GM10847 (cell line): ENCODE results near the gene ACSF3.

Experiments used
- POLR2A ChIP-seq: IDR thresholded peaks from 2 replicates; pipeline ENCODE4 v1.6.1; 2011; ENCODE audit not compliant: insufficient read length; ENCODE audit errors: extremely low read depth

Gene ACSF3

DNA sequence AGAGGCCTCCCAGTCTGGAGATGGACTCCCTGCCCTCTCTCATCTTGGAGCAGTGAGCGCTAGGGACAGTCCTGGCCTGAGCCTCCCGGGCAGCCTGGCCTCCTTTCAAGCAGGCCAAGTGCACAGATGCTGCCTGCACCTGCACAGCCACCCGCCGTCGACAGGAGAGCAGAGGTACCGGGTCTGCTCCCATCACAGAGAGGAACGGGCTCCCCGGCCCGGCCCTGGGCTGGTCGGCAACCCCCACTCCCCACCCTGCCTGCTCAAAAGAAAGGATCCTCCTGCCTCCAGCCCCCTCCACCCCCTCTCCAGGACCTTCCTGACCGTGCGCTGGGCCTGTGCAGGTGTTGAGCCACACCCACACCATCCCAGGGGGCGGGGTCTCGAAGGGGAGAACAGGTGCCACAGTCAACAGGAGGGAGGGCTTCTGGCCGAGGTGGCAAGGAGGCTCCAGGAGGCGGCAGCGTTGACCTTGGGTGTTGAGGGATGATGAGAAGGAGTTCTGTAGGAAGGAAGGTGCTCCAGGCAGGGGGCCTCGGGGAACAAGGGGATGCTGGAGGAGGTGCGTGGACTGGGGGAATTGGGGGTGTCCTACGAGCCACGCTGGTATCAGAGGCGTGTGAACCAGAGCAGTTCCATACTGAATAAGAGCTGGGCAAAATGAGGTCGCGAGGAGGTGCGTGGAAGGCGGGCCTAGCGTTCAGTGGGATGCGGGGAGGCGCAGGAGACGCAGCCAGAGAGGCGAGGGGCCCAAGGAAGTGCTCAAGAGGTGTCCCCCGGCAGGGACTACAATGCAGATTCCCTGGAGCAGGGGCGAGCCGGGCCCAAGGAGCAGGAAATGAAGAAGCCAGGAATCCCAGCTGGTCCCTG is 76.9 kb downstream of the ACSF3 start:
- TF ChIP-seq POLR2A, result no peak

DNA sequence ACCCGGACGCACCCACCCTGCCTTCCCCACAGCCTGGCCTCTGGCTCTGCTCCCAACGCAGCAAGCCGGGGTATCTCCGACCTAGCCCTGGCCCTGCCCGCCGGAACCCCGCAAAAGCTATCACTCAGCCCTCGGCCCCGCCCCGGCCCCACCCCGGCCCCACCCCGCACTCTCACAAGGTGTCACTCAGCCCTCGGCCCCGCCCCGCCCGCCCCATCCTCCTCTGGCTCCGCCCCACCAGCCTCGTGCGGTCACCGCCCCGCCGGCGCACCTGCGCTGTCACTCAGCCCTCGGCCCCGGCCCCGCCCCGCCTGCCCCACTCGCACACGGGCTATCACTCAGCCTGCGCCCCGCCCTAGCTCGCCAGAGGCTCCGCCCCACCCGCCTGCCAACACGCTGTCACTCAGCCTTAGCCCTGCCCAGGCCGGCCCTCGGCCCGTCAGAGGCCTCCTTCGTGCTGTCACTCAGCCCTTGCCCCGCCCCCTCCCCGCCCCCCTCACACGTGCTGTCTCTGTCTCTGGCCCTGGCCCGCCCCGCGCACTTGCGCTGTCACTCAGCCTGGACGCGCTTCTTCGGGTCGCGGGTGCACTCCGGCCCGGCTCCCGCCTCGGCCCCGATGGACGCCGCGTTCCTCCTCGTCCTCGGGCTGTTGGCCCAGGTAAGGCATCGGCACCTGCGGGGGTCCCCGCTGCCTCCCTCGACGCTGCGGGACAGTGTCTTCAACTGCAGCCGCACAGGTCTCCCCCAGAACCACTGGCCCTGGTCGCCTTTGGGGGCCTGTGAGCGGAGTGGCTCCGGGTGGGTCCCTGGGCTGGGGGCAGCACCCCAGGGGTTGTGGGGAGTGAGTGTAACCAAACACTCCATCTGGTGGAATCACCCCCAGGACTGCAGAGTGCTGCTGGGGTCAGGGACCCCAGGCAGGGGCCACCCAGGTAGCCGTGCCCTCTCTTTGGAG is 77.8 kb downstream of the ACSF3 start, which contains the start of gene CDH15:
Gene CDH15 (plus strand): TSS at position 533 of the 955 bp plus-strand sequence. CDS start 84 bp downstream, at position 617.
- TF ChIP-seq POLR2A, result no peak

DNA sequence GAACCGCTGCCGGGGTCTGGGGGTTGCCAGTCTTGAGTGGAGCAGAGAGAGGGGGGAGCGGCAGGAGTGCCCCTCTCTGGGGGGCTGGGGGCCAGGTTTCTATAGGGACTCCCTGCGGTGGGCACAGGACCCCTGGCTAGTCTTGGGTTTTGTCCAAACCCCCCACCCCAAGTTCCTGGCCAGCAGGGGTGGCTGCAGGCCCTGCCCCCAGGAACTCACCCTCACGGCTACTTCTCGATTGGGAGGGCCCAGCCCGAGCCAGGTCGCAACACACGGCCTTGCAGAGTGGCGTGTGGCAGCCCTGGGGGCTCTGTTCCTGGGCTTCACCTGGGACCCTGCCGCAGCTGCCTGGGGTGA is 78.5 kb downstream of the ACSF3 start:
- no peak for TF ChIP-seq POLR2A

DNA sequence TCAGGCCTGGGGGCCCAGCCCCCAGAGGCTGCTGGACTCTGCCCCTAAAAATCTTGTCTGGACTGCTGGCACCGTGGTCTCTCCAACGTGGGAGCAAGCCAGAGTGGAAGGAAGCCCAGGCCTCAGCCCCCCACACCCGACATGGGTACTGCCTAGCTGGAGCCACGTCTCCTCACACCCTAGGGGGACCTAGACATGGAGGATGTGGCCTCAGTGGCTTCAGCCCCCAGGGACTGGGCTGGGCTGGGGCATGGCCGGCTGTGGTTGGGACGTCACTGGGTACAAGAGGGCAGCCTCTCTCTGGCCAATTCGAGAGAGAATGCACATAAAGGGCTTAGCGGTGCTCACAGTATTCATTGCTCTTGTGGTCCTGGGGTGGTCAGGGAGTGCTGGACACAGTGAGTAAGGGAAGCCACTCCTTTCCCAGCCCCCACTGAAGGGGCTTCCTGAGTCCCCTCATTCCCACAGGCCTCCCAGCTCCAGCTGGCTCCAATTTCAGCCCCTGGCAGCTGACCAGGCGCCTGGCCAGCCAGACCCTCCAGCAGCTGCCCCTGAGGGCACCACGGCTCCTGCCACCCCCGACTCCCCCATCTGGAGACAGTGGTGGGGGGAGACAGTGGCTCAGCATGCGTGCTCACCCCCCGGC is 79.0 kb downstream of the ACSF3 start:
- TF ChIP-seq POLR2A, result no peak

DNA sequence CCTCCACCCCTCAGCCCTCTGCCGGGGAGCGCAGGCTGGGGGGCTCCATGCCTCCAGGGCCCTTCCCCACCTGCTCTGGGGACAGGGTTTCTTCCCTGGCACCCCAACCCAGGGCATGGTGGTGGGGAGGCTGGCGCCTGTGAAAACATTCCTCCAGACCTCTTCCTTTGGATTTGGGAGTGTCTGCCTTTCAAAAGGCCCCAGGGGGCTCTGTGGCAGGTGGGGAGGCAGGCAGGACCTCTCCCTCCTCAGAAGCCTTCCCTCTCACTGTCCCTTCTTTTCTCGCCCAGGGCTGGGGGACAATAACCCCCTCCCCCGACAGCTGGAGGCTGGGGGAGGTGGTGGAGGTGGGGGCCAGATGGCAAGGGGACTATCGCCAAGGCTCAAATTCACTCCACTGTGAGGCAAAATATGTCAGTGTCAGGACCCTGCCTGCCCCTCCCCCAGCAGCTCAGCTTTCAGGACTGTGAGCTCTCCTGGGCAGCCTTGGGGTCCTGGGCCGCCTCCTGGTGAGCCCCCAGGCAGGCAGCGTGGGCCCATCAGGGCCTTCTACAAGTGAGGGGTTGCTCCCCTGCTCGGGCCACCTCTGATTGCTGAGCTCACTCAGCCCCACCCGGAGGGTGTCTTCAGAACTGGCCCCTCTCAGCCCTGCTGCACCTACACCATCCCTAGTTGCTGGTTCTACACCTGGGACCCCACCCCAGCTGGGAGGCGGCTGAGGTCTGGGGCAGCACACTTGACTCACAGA is 79.7 kb downstream of the ACSF3 start:
- TF ChIP-seq POLR2A, result no peak

DNA sequence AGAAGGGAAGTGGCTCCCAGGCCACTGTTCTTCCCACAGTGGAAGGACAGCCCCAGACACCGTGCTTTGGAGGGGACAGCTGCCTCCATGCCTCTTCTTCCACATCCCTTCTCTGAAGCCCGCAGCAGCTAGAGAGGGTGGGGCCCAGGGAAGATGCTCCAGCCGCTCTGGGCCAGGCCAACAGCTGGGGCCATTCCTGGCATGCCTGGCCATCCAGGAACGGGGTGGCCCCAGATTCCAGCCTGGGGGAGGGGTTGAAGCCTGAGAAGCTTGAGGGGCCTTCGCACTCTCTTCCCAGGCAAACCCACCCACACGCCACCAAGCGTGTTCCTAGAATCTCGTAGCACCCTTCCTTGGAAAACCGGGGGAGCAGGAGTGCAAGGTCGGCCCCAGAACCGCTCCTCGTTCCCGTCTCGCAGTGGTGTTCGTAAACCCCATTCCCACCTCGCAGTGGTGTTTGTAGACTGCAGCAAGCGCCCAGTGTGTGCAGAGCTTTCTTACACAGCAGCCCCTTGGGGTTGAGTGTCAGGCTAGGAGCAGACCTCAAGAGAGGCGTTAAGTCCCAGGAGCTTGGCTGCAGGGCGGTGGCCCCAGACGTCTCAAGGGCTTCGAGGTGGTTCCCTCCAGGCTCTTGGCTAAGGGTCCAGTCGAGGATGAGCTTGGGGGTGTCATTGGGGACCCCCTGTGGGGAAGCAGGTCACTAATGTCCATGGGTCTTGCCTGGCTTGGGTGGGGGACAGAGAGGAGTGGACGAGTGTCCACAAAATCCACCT is 80.6 kb downstream of the ACSF3 start:
- TF ChIP-seq POLR2A, result no peak

DNA sequence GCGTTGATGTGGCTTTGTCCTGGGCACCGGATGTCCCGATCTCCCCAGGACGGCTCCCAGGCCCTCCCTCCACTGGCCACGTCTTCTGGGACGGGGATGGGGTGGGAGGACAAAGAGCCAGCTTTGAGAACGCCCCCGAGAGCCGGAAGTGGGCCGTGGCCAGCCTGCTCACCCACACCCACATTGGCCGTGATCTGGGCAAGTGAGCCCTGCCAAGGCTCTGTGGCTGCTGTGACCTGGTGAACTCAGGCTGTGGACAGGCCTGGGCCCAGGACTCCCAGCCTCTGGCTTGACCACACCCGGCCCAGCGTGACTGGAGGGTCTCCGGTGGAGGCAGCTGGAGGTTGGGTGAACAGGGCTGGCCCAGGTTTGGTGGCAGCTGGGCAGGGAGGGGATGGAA is 81.2 kb downstream of the ACSF3 start:
- TF ChIP-seq POLR2A, result no peak

DNA sequence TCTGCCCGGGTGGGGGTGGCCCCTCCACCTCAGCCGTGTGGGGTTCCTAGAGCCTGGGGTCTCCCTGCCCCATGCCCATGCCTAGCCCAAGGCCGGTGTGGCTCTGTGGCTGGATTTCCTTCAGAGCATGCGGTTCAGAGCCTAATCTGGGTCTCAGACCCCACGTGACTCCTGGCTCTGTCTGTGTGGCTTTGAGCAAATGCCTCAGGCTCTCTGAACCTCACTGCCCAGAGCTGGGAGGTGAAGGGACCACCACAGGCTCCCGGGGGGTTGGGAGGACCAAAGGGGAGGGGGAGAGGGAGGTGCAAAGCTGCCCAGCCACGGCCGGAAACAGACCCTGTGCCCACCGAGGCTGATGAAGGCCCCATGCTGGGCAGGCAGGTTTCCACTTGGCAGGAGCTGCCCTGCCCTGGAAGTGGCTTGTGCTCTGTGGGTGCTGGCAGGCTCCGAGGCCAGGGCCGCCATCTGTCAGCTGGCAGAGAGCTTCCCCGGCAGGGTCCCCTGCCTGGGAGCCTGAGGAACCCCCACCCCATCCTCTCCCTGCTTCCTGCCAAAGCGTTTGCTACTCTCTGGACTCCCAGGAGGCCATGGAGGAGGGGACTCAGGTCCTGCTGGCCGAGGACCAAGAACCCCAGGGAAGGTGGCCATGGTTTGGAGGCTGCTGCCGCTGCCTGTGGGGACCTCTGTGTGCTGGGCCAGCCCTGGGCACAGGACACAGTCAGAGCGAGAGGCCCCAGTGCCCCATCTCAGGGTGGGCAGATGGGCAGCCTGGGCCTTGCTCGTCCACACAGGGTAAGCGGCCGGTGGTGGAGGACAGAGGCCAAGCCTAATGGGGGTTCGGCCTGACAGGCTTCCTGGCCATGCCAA is 81.9 kb downstream of the ACSF3 start:
- no peak for TF ChIP-seq POLR2A

DNA sequence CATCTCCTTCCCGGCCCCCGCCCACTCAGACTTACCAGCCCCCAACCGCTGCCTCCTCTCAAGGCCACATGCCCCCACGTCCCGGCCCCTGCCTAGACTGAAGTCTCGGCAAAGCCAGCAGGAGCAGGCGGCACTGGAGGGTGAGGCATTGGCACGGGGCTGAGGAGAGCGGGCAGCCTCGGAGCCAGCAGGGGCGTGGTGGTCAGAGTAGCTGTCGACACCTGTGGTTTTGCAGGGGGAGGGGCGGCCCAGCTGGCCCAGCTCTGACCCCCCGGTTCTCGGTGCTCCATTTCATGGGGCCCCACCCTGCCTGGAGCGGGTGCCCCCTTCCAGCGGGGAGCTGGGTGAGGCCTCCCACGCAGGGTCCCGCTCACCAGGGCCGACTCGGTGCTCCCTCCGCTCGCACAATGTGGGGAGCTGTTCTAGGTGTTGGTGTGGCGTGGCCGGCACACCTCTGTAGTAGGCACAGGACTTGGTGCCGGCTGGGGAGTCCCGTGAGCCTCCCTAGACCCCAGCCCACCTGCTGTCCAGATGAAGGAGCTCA is 82.6 kb downstream of the ACSF3 start:
- TF ChIP-seq POLR2A, result no peak

DNA sequence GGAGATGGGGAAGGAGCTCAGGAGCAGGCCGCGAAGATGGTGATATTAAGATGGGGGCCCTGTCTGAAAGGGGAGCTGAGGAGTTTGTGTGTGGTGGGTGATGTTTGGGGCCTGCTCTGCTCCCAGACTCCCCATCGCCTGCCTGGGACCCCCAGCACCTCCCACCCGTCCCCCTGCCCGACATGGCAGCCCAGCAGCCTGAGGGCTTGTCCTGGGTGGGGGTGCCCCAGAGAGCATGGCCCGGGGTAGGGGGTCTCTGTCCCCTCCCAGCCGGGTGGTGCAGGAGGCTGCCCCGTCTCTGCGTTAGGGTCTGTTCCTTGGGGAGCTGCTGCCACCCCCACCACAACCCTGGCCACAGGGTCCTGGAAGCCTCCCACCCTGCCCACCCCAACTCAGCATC is 83.1 kb downstream of the ACSF3 start:
- TF ChIP-seq POLR2A, result no peak

DNA sequence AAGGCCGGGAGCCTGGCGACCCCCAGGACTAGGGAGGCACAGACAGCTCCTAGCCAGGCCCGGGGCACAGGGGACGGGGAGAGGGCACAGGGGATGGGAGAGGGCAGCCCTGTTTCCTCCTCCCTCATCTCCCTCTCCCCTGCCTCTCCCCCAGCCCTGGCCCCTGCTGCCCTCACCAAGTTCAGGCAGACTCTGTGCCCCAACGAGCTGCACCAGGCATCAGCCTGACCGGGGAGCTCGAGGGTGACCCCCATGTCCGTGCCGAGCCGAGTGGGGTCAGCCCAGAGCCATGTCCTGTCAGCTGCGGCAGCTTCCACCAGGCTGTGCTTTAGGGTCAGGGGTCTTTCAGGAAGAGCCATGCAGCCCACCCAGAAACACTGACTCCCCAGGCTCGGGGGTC is 83.8 kb downstream of the ACSF3 start:
- no peak for TF ChIP-seq POLR2A

DNA sequence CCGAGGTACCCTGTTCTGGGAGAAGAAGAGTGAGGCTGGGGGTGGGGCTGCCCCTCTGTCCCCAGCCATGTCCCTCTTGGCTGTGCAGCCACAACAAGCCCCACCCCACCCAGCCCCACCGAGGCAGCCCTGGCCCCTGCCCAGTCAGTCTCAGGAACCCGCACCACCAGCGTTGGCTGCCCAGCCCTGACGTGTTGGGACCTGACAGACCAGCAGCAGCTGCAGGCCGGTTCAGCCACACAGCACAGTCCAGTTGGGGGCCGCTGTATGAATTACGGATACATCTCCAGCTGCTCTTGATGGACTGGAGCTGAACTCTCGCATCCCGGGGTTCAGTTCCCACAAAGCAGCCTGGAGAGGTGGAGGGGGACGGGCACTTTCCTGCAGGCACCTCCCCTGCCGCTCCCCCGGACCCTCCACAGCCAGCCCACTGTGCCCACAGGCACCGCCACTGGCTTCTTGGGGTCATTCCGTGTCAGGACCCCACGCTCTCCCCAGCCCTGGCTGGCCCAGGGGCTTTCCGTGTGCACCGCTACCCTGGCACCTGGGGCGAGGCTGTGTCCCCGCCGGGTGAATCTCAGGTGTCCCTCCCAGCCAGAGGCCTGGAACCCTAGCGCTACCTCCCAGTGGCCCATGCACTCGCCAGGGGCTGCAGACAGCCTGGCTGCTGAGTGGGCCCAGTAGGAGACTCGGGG is 84.9 kb downstream of the ACSF3 start:
- no peak for TF ChIP-seq POLR2A

DNA sequence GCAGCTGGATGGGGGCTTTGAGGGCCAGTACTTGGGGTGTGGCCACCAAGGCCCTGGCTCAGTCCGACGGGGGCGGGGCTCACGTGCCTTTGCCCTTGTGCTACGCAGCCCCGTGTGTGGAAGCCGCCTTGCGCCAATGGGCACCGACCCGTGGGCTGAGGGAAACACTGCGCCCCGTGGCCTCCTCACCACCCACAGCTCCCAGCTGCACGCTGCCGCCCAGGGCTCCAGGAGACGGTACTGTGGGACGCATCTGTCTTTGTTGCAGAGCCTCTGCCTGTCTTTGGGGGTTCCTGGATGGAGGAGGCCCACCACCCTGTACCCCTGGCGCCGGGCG is 85.5 kb downstream of the ACSF3 start:
- no peak for TF ChIP-seq POLR2A
